HepG2 (cell line): ENCODE results near the gene IL1A. TPM values are rescaled to one million over a fixed set of nuclear protein-coding genes. Genes with fewer than 3 reads are reported as not detected.
A peak's percentile ranks its signal among the peaks of the same experiment; 100 is the strongest.

Source experiments
- HNRNPL ChIP-seq: fragments of 200-400 bp; formaldehyde crosslinking; IDR thresholded peaks from 2 replicates; pipeline ENCODE4 v1.6.1; 2017; ENCODE audit warnings: mild to moderate bottlenecking, low read depth, low read length
- HNRNPLL ChIP-seq: fragments of 200-400 bp; formaldehyde crosslinking; IDR thresholded peaks from 2 replicates; pipeline ENCODE4 v1.6.1; 2017; ENCODE audit warnings: mild to moderate bottlenecking, low read depth, low read length; ENCODE audit not compliant: poor library complexity, severe bottlenecking
- MXI1 ChIP-seq: IDR thresholded peaks from 3 replicates; pipeline ENCODE4 v1.6.1; 2012; ENCODE audit warnings: low read depth, low read length, inconsistent platforms, borderline replicate concordance
- REL ChIP-seq: sonication (generic); formaldehyde crosslinking; conservative IDR thresholded peaks from 2 replicates; pipeline ENCODE4 v1.8.0; 2022; ENCODE audit warnings: mild to moderate bottlenecking, missing genetic modification reagents, moderate library complexity
- RFX5 ChIP-seq: IDR thresholded peaks from 2 replicates; pipeline ENCODE4 v1.6.1; 2011; ENCODE audit warnings: low read depth, low read length, improper control_type of control experiment
- SAP130 ChIP-seq: IDR thresholded peaks from 2 replicates; pipeline ENCODE4 v1.6.1; 2016; ENCODE audit warnings: low read depth
- SATB2 ChIP-seq: sonication (generic); formaldehyde crosslinking; IDR thresholded peaks from 2 replicates; pipeline ENCODE4 v1.5.0; 2020; ENCODE audit warnings: missing genetic modification reagents
- SOX6 ChIP-seq, 2 experiments: fragments of 450-650 bp in 1 of 2; sonication (generic) in 1 of 2; formaldehyde crosslinking in 1 of 2; IDR thresholded peaks; 2 replicates each; pipeline versions ENCODE4 v1.4.0 to v1.6.1; 2017 to 2020; ENCODE audit warnings: antibody characterized with exemption in 1 of 2, mild to moderate bottlenecking in 1 of 2, missing genetic modification reagents in 1 of 2
- STAG1 ChIP-seq: sonication (generic); formaldehyde crosslinking; IDR thresholded peaks from 2 replicates; pipeline ENCODE4 v1.4.0; 2020; ENCODE audit warnings: missing genetic modification reagents
- U2AF1 ChIP-seq: fragments of 200-400 bp; formaldehyde crosslinking; optimal IDR thresholded peaks from 2 replicates; pipeline ENCODE3; 2017; ENCODE audit warnings: mild to moderate bottlenecking, low read depth, low read length
- ZBTB21 ChIP-seq: sonication (generic); formaldehyde crosslinking; IDR thresholded peaks from 2 replicates; pipeline ENCODE4 v1.4.0; 2020; ENCODE audit warnings: missing genetic modification reagents
- ZFY ChIP-seq: sonication (generic); formaldehyde crosslinking; IDR thresholded peaks from 2 replicates; pipeline ENCODE4 v1.4.0; 2020; ENCODE audit warnings: missing genetic modification reagents
- ZNF564 ChIP-seq: sonication (generic); formaldehyde crosslinking; IDR thresholded peaks from 2 replicates; pipeline ENCODE4 v1.8.1; 2023; ENCODE audit warnings: mild to moderate bottlenecking, missing genetic modification reagents
- ZNF841 ChIP-seq: sonication (generic); formaldehyde crosslinking; IDR thresholded peaks from 2 replicates; pipeline ENCODE4 v1.8.1; 2023; ENCODE audit warnings: missing genetic modification reagents, borderline replicate concordance
- ZSCAN25 ChIP-seq: sonication (generic); formaldehyde crosslinking; IDR thresholded peaks from 2 replicates; pipeline ENCODE4 v1.8.0; 2022; ENCODE audit warnings: mild to moderate bottlenecking, missing genetic modification reagents
- polyA plus RNA-seq, 8 experiments: library from polyadenylated mRNA; depleted of rRNA in 3 of 8; stranded (reverse) in 7 of 8; unstranded in 1 of 8; fragments of >200 nt; fragmentation: Illumina TruSeq in 4 of 8; extraction: Trizol in 4 of 8; gene quantifications; 2 replicates each; pipeline versions ENCODE4 v1.2.1 to v1.2.3, GENCODE V29; 2011 to 2016; ENCODE audit warnings: low read depth in 4 of 8, missing spikeins in 1 of 8, mixed read lengths in 1 of 8; ENCODE audit not compliant: insufficient read depth in 1 of 8
- total RNA-seq, 5 experiments: library from RNA; depleted of rRNA; stranded (reverse); fragments of >200 nt; fragmentation: Illumina TruSeq; extraction: Trizol; gene quantifications; 2 replicates each; pipeline ENCODE4 v1.2.3, GENCODE V29; 2016; ENCODE audit warnings: low read depth in 1 of 5
- TF ChIP-seq, protein P1 (sequence below): sonication (generic); formaldehyde crosslinking; IDR thresholded peaks from 2 replicates; pipeline ENCODE4 v1.4.0; 2020; ENCODE audit warnings: missing genetic modification reagents, borderline replicate concordance
- TF ChIP-seq, protein P2 (sequence below): sonication (generic); formaldehyde crosslinking; IDR thresholded peaks from 2 replicates; pipeline ENCODE4 v1.8.0; 2022; ENCODE audit warnings: missing genetic modification reagents, mild to moderate bottlenecking, inconsistent platforms, borderline replicate concordance
- TF ChIP-seq, protein P3 (sequence below): sonication (generic); formaldehyde crosslinking; IDR thresholded peaks from 2 replicates; pipeline ENCODE4 v1.5.1; 2020; ENCODE audit warnings: mild to moderate bottlenecking, moderate library complexity, missing genetic modification reagents
- TF ChIP-seq, protein P4 (sequence below): sonication (generic); formaldehyde crosslinking; IDR thresholded peaks from 2 replicates; pipeline ENCODE4 v1.4.0; 2020; ENCODE audit warnings: missing genetic modification reagents, borderline replicate concordance

Gene IL1A
- total and polyA plus RNA-seq, 2 of the 13 experiments (the other 11 are each of a cell fraction or from before 2014, with no cell fraction given): not detected

DNA sequence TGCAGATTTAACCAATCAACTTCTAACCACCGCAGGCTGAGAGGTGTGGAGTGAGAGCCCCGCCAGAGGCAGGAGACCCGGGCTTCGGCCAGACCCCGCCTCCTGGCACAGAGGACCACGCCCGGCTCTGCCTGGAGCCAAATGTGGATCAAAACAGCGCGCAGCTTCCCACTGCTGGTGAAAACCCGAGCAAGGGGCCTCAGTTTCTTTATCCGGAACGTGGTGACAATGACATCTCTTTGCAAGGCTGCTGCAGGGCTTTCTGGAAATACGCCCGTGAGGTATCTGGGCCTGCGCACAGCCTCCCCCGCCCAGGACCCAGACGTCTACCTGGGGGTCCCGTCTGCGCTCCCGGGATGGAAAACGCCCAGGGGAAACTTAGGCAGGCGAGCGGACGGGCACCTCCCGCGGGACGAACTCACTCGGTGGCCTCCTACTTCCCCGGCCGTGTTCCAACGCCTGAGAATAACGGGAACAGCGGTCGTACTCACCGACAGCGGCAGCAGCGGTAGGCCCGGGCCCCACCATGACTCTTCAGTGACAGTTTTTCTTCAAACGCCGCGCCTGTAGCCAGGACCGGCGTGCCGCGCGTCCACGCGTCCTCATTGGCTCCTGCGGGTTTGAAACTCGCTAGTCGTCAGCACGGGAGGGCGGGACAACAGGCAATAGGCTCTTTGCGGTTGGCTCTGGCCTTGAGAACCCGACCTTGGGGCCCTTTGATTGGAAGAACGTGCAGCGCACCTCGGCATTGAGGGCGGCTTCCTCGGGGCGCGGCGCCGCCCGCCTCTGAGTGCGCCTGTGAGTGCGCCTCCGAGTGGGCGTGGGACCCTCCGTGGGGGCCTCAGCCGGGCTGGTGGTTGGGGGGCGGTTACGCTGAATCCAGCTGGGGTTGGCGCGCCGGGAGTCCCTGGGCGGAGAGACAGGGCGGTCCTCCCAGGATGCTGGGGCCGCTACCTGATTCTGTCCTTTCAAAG, 19.9 kb downstream of the IL1A start, which contains the start of gene CKAP2L (continued):
- TF ChIP-seq, protein P1, sequence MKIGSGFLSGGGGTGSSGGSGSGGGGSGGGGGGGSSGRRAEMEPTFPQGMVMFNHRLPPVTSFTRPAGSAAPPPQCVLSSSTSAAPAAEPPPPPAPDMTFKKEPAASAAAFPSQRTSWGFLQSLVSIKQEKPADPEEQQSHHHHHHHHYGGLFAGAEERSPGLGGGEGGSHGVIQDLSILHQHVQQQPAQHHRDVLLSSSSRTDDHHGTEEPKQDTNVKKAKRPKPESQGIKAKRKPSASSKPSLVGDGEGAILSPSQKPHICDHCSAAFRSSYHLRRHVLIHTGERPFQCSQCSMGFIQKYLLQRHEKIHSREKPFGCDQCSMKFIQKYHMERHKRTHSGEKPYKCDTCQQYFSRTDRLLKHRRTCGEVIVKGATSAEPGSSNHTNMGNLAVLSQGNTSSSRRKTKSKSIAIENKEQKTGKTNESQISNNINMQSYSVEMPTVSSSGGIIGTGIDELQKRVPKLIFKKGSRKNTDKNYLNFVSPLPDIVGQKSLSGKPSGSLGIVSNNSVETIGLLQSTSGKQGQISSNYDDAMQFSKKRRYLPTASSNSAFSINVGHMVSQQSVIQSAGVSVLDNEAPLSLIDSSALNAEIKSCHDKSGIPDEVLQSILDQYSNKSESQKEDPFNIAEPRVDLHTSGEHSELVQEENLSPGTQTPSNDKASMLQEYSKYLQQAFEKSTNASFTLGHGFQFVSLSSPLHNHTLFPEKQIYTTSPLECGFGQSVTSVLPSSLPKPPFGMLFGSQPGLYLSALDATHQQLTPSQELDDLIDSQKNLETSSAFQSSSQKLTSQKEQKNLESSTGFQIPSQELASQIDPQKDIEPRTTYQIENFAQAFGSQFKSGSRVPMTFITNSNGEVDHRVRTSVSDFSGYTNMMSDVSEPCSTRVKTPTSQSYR (CRISPR knock-in tag): no peak
- TF ChIP-seq, protein P2, sequence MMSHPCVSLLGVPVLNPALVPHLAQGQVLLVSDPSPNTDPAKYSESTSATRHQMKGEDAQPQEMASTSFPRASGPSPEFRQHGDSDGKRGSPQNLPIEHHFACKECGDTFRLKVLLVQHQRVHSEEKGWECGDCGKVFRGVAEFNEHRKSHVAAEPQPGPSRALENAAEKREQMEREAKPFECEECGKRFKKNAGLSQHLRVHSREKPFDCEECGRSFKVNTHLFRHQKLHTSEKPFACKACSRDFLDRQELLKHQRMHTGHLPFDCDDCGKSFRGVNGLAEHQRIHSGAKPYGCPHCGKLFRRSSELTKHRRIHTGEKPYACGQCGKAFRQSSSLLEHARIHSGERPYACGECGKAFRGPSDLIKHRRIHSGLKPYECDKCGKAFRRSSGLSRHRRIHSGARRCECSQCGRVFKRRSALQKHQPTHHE (CRISPR knock-in tag): peak; percentile 92
- TF ChIP-seq HNRNPLL (peak; percentile 77), ZFY (CRISPR knock-in tag) (peak; percentile 94), STAG1 (CRISPR knock-in tag) (peak; percentile 13; the same call in 1 of the 2 replicates), MXI1 (peak; percentile 99), ZSCAN25 (0 out of 2 replicates have a peak, but pooled peaks have one; percentile 26), SATB2 (CRISPR knock-in tag) (0 out of 2 replicates have a peak, but pooled peaks have one; percentile 50), HNRNPL (0 out of 2 replicates have a peak, but pooled peaks have one; percentile 46), RFX5 (peak; percentile 67; the same call in 1 of the 2 replicates), SAP130 (CRISPR knock-in tag) (peak; percentile 100), U2AF1 (peak; percentile 57), ZNF564 (CRISPR knock-in tag) (peak; percentile 83; the same call in 1 of the 2 replicates), ZNF841 (peak; percentile 94; the same call in 1 of the 2 replicates), ZBTB21 (CRISPR knock-in tag) (no peak), SOX6 (IDR thresholded peaks at IDR 0.05) (no peak), SOX6 (CRISPR knock-in tag; IDR thresholded peaks at IDR 0.05) (peak; percentile 61), REL (peak; percentile 100)
- TF ChIP-seq, protein P3, sequence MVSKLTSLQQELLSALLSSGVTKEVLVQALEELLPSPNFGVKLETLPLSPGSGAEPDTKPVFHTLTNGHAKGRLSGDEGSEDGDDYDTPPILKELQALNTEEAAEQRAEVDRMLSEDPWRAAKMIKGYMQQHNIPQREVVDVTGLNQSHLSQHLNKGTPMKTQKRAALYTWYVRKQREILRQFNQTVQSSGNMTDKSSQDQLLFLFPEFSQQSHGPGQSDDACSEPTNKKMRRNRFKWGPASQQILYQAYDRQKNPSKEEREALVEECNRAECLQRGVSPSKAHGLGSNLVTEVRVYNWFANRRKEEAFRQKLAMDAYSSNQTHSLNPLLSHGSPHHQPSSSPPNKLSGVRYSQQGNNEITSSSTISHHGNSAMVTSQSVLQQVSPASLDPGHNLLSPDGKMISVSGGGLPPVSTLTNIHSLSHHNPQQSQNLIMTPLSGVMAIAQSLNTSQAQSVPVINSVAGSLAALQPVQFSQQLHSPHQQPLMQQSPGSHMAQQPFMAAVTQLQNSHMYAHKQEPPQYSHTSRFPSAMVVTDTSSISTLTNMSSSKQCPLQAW (CRISPR knock-in tag): peak; percentile 94; the same call in 1 of the 2 replicates
- TF ChIP-seq, protein P4, sequence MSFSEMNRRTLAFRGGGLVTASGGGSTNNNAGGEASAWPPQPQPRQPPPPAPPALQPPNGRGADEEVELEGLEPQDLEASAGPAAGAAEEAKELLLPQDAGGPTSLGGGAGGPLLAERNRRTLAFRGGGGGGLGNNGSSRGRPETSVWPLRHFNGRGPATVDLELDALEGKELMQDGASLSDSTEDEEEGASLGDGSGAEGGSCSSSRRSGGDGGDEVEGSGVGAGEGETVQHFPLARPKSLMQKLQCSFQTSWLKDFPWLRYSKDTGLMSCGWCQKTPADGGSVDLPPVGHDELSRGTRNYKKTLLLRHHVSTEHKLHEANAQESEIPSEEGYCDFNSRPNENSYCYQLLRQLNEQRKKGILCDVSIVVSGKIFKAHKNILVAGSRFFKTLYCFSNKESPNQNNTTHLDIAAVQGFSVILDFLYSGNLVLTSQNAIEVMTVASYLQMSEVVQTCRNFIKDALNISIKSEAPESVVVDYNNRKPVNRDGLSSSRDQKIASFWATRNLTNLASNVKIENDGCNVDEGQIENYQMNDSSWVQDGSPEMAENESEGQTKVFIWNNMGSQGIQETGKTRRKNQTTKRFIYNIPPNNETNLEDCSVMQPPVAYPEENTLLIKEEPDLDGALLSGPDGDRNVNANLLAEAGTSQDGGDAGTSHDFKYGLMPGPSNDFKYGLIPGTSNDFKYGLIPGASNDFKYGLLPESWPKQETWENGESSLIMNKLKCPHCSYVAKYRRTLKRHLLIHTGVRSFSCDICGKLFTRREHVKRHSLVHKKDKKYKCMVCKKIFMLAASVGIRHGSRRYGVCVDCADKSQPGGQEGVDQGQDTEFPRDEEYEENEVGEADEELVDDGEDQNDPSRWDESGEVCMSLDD: no peak; the same call in 1 of the 2 replicates
